GM13977 (cell line): Measurements from ENCODE around the gene CACNA1E.

Experiments
- DNase-seq: peaks from one replicate; pipeline ENCODE4 v3.0.0; 2012; ENCODE audit warnings: low spot score
- CTCF ChIP-seq: IDR thresholded peaks from 2 replicates; pipeline ENCODE4 v1.5.1; 2012; ENCODE audit warnings: mild to moderate bottlenecking, control low read depth; ENCODE audit not compliant: insufficient read depth; ENCODE audit errors: extremely low read depth, missing control alignments
- in situ Hi-C: fragments of 300-500 bp; cut with MboI; formaldehyde crosslinking; loops from one replicate; pipeline ENCODE4 v1.12.0; 2022; ENCODE audit warnings: low sequenced_read_pairs, low pct_unique_long_range_greater_than_20kb, mixed read lengths, inconsistent platforms; ENCODE audit not compliant: unreplicated experiment

CACNA1E gene

DNA sequence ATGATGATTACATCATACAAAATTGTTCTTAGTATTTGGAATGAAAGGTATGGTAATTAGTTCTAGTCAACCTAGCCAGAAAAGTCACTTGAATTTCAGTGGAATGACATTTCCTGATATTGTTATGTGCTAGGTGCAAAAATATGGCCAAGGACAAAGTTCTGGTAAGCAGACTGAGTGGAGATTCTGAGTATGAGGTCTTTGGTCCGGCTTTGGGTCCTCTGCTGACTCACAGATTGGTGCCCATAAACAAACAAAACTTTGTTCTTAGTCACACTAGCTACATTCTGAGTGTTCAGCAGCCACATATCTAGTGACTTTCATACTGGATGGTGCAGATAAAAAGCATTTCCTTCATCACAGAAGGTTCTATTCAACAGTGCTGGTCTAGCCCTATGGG is 372.1 kb downstream of the CACNA1E start:
- in situ Hi-C loops = no loop called here
- no peak for TF ChIP-seq CTCF
- no peak for DNase-seq
